Spleen (tissue), 7 donors: Measurements from ENCODE around the gene KANSL1.

Experiments
- POLR2A ChIP-seq, 3 donors: fragments of 450-650 bp; IDR thresholded peaks; one replicate each; pipeline ENCODE4 v1.5.1; 2017; ENCODE audit warnings: antibody characterized with exemption in 3 of 3, mild to moderate bottlenecking in 1 of 3
- POLR2AphosphoS5 ChIP-seq, 3 donors: sonication (generic); formaldehyde crosslinking; IDR thresholded peaks; one replicate each; pipeline ENCODE4 v1.5.1; 2017; ENCODE audit warnings: antibody characterized with exemption in 3 of 3
- TF ChIP-seq, protein P1 (sequence below), 11 experiments: fragments of 200-600 bp in 7 of 11; fragments of 450-650 bp in 4 of 11; sonication (generic) in 4 of 11; IDR thresholded peaks in 8 of 11; conservative IDR thresholded peaks in 3 of 11; 1 replicate in 7 of 11; 2 replicates in 4 of 11; pipeline versions ENCODE4 v1.4.0 to v1.8.0; 2016 to 2021; ENCODE audit warnings: antibody characterized with exemption in 11 of 11, inconsistent platforms in 4 of 11, mild to moderate bottlenecking in 1 of 11
- donor health status: DM: no; HTN: no; CAD: no; lungs with moderate emphysema.
- donor health status: DM: no; HTN: no; CAD: no.
- donor health status: DM: no; HTN: no; CAD: no.

DNA sequence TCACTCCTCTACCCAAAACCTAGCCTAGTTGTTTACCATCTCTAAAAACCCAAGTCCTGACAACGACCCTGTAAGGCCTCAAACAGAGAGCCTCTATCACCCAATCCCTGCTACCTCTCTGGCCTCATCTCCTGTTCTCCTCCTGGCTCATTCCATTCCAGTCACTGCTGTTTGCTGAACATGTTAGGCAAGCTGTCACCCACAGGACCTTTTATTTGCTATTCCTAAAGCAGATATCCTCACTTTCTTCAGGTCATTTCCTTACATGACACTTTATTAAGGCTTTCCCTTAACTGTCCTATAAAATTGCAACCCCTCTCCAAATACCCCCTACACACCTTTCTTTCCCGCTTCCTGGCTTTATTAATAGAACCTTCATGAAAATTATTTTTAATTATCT lies 85.1 kb downstream of the KANSL1 start:
- TF ChIP-seq, protein P1, sequence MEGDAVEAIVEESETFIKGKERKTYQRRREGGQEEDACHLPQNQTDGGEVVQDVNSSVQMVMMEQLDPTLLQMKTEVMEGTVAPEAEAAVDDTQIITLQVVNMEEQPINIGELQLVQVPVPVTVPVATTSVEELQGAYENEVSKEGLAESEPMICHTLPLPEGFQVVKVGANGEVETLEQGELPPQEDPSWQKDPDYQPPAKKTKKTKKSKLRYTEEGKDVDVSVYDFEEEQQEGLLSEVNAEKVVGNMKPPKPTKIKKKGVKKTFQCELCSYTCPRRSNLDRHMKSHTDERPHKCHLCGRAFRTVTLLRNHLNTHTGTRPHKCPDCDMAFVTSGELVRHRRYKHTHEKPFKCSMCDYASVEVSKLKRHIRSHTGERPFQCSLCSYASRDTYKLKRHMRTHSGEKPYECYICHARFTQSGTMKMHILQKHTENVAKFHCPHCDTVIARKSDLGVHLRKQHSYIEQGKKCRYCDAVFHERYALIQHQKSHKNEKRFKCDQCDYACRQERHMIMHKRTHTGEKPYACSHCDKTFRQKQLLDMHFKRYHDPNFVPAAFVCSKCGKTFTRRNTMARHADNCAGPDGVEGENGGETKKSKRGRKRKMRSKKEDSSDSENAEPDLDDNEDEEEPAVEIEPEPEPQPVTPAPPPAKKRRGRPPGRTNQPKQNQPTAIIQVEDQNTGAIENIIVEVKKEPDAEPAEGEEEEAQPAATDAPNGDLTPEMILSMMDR (IDR thresholded peaks at IDR 0.05 in 8 of 11, conservative IDR thresholded peaks at IDR 0.05 in 3 of 11) = no peak
- TF ChIP-seq POLR2A (IDR thresholded peaks at IDR 0.05) (no peak), POLR2AphosphoS5 (IDR thresholded peaks at IDR 0.05) (no peak)
